HEK293 (cell line): ENCODE measurements around the gene C1orf122.

Source experiments
- CTCF ChIA-PET: fragments of 350-600 bp; formaldehyde crosslinking; extraction: SDS; loops from one replicate; lab custom pipeline; 2021; ENCODE audit warnings: antibody characterized with exemption; lab: Yijun Ruan, JAX
- POLR2A ChIA-PET: fragments of 300-600 bp; formaldehyde crosslinking; extraction: SDS; loops from one replicate; lab custom pipeline; 2020; ENCODE audit warnings: antibody characterized with exemption, inconsistent platforms; lab: Yijun Ruan, JAX
- H3K27ac ChIP-seq: fragments of 200-500 bp; sonication (Bioruptor generic); 2 replicates; pipeline ENCODE4 v1.5.1; 2014; ENCODE audit warnings: low read depth, low read length, control low read depth, inconsistent platforms; ENCODE audit errors: extremely low read depth
- H3K36me3 ChIP-seq, 2 experiments: fragments of 200-500 bp in 1 of 2; sonication (Bioruptor generic) in 1 of 2; 1 replicate in 1 of 2; 2 replicates in 1 of 2; pipeline ENCODE4 v1.5.1; 2014 to 2017; ENCODE audit warnings: inconsistent platforms in 2 of 2, low read length in 2 of 2; ENCODE audit not compliant: control insufficient read depth in 2 of 2, insufficient read depth in 1 of 2
- H3K4me1 ChIP-seq: fragments of 200-500 bp; sonication (Bioruptor generic); 2 replicates; pipeline ENCODE4 v1.5.1; 2014; ENCODE audit warnings: mild to moderate bottlenecking, low read length, inconsistent platforms; ENCODE audit not compliant: control insufficient read depth, insufficient read depth
- H3K4me3 ChIP-seq: 2 replicates; pipeline ENCODE4 v1.5.1; 2011; ENCODE audit warnings: low read depth, mild to moderate bottlenecking, control low read depth, low read length, moderate library complexity
- H3K9me3 ChIP-seq: fragments of 200-500 bp; sonication (Bioruptor generic); 2 replicates; pipeline ENCODE4 v1.5.1; 2014; ENCODE audit warnings: low read depth, low read length, inconsistent platforms; ENCODE audit not compliant: control insufficient read depth, insufficient read depth
- GLI4 ChIP-seq: fragments of 450-650 bp; formaldehyde crosslinking; IDR thresholded peaks from 2 replicates; pipeline ENCODE4 v1.5.1; 2016; ENCODE audit warnings: missing biosample characterization, missing genetic modification characterization
- GLIS1 ChIP-seq: fragments of 450-650 bp; formaldehyde crosslinking; IDR thresholded peaks from 2 replicates; pipeline ENCODE4 v1.5.1; 2016; ENCODE audit warnings: missing biosample characterization, missing genetic modification characterization
- KLF10 ChIP-seq: fragments of 450-650 bp; IDR thresholded peaks from 2 replicates; pipeline ENCODE4 v1.5.1; 2018; ENCODE audit warnings: missing biosample characterization, mild to moderate bottlenecking, missing genetic modification characterization
- KLF9 ChIP-seq: fragments of 450-650 bp; formaldehyde crosslinking; IDR thresholded peaks from 2 replicates; pipeline ENCODE4 v1.5.1; 2016; ENCODE audit warnings: missing biosample characterization, missing genetic modification characterization, low read depth
- ZBTB10 ChIP-seq: fragments of 450-650 bp; formaldehyde crosslinking; IDR thresholded peaks from 2 replicates; pipeline ENCODE4 v1.5.1; 2016; ENCODE audit warnings: missing biosample characterization, missing genetic modification characterization
- ZFP3 ChIP-seq: fragments of 450-650 bp; formaldehyde crosslinking; IDR thresholded peaks from 2 replicates; pipeline ENCODE4 v1.5.1; 2016; ENCODE audit warnings: low read depth, missing biosample characterization, missing genetic modification characterization
- ZIC2 ChIP-seq: fragments of 450-650 bp; formaldehyde crosslinking; IDR thresholded peaks from 2 replicates; pipeline ENCODE4 v1.5.1; 2016; ENCODE audit warnings: missing biosample characterization, missing genetic modification characterization
- ZNF140 ChIP-seq: fragments of 450-650 bp; formaldehyde crosslinking; IDR thresholded peaks from 2 replicates; pipeline ENCODE4 v1.5.1; 2016; ENCODE audit warnings: missing biosample characterization, missing genetic modification characterization
- ZNF19 ChIP-seq: fragments of 450-650 bp; formaldehyde crosslinking; IDR thresholded peaks from 2 replicates; pipeline ENCODE4; 2016; ENCODE audit warnings: missing biosample characterization, missing genetic modification characterization, low read depth
- ZNF274 ChIP-seq, 2 experiments: fragments of 200-500 bp in 1 of 2; fragments of 450-650 bp in 1 of 2; sonication (Bioruptor generic) in 1 of 2; formaldehyde crosslinking in 1 of 2; IDR thresholded peaks; 2 replicates each; pipeline versions ENCODE4 v1.5.1 to v1.6.1; 2014 to 2016; ENCODE audit warnings: borderline replicate concordance in 1 of 2, inconsistent platforms in 1 of 2, low read length in 1 of 2, missing biosample characterization in 1 of 2, missing genetic modification characterization in 1 of 2
- ZNF473 ChIP-seq: fragments of 450-650 bp; formaldehyde crosslinking; IDR thresholded peaks from 2 replicates; pipeline ENCODE4 v1.5.1; 2017; ENCODE audit warnings: missing biosample characterization, missing genetic modification characterization
- ZNF548 ChIP-seq: fragments of 450-650 bp; formaldehyde crosslinking; IDR thresholded peaks from 2 replicates; pipeline ENCODE4 v1.5.1; 2016; ENCODE audit warnings: missing biosample characterization, missing genetic modification characterization
- ZNF654 ChIP-seq: fragments of 450-650 bp; formaldehyde crosslinking; IDR thresholded peaks from 2 replicates; pipeline ENCODE4 v1.5.1; 2016; ENCODE audit warnings: low read depth, missing biosample characterization, missing genetic modification characterization
- ZNF843 ChIP-seq: fragments of 450-650 bp; formaldehyde crosslinking; IDR thresholded peaks from 2 replicates; pipeline ENCODE4 v1.5.1; 2016; ENCODE audit warnings: missing biosample characterization, missing genetic modification characterization
- ZSCAN16 ChIP-seq: fragments of 450-650 bp; formaldehyde crosslinking; IDR thresholded peaks from 2 replicates; pipeline ENCODE4 v1.5.1; 2016; ENCODE audit warnings: missing biosample characterization, missing genetic modification characterization
- TF ChIP-seq, protein P1 (sequence below): fragments of 450-650 bp; formaldehyde crosslinking; IDR thresholded peaks from 2 replicates; pipeline ENCODE4 v1.5.1; 2016; ENCODE audit warnings: missing biosample characterization, missing genetic modification characterization
- TF ChIP-seq, protein P2 (sequence below): fragments of 450-650 bp; formaldehyde crosslinking; IDR thresholded peaks from 2 replicates; pipeline ENCODE4 v1.5.1; 2017; ENCODE audit warnings: missing biosample characterization, missing genetic modification characterization
- TF ChIP-seq, protein P3 (sequence below): fragments of 450-650 bp; IDR thresholded peaks from 2 replicates; pipeline ENCODE4 v1.5.1; 2018; ENCODE audit warnings: missing biosample characterization, mild to moderate bottlenecking, missing genetic modification characterization
- TF ChIP-seq, protein P4 (sequence below): fragments of 450-650 bp; formaldehyde crosslinking; IDR thresholded peaks from 2 replicates; pipeline ENCODE4 v1.5.1; 2016; ENCODE audit warnings: missing biosample characterization, missing genetic modification characterization
- TF ChIP-seq, protein P5 (sequence below): fragments of 450-650 bp; formaldehyde crosslinking; IDR thresholded peaks from 2 replicates; pipeline ENCODE4 v1.5.1; 2016; ENCODE audit warnings: missing biosample characterization, missing genetic modification characterization

The C1orf122 gene

GRCh38 chr1:37794372-37795339, 12.9 kb upstream of the C1orf122 start:
- H3K27ac ChIP-seq, result peak overlapping the region; percentile 88; the same call in 1 of the 2 replicates
- ChIA-PET POLR2A (interaction anchor here (0.8 to 0.9 kb wide), 3 partner anchors 12 to 65 kb away, joined by 3 to 13 read pairs (median 3); partner anchors contain the start of genes C1orf122, MTF1 and YRDC), CTCF (interaction anchor here (0.6 to 1.0 kb wide), 2 partner anchors 13 to 66 kb away, joined by 4 read pairs; partner anchors contain the start of genes C1orf122 and YRDC)
- H3K9me3 ChIP-seq, result no peaks in the 10 kb centered on the region
- peaks cover 7% of the 10 kb centered on the region; the same call in 1 of the 2 replicates for H3K4me1 ChIP-seq
- H3K36me3 ChIP-seq, result peaks cover 13 to 40% of the 10 kb centered on the region in 2 experiments; a peak in 2 of 3 replicates
- peak overlapping the region; percentile 70 for H3K4me3 ChIP-seq
- TF ChIP-seq ZNF548 (tag by site-specific recombination), result no peak
- 0 out of 2 replicates have a peak, but pooled peaks have one; percentile 15 for TF ChIP-seq ZIC2 (tag by site-specific recombination)
- TF ChIP-seq ZFP3 (tag by site-specific recombination), result no peak
- TF ChIP-seq KLF10, result 0 out of 2 replicates have a peak, but pooled peaks have one; percentile 19
- no peak for TF ChIP-seq ZNF274 (IDR thresholded peaks at IDR 0.05; ENCODE audit: low read length)
- no peak for TF ChIP-seq ZNF274 (tag by site-specific recombination; IDR thresholded peaks at IDR 0.05; ENCODE audit: borderline replicate concordance)
- no peak for TF ChIP-seq ZNF654 (tag by site-specific recombination)
- TF ChIP-seq ZNF843 (tag by site-specific recombination), result peak; percentile 15; the same call in 1 of the 2 replicates
- peak; percentile 36; the same call in 1 of the 2 replicates for TF ChIP-seq KLF9 (tag by site-specific recombination)
- no peak for TF ChIP-seq ZNF473
- TF ChIP-seq GLI4 (tag by site-specific recombination), result no peak
- TF ChIP-seq ZNF19 (tag by site-specific recombination), result no peak
- TF ChIP-seq GLIS1, result peak; percentile 61
- TF ChIP-seq, protein P1, sequence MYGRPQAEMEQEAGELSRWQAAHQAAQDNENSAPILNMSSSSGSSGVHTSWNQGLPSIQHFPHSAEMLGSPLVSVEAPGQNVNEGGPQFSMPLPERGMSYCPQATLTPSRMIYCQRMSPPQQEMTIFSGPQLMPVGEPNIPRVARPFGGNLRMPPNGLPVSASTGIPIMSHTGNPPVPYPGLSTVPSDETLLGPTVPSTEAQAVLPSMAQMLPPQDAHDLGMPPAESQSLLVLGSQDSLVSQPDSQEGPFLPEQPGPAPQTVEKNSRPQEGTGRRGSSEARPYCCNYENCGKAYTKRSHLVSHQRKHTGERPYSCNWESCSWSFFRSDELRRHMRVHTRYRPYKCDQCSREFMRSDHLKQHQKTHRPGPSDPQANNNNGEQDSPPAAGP (tag by site-specific recombination), result peak; percentile 12; the same call in 1 of the 2 replicates
- peak; percentile 22; the same call in 1 of the 2 replicates for TF ChIP-seq ZNF140 (tag by site-specific recombination)
- TF ChIP-seq ZBTB10 (tag by site-specific recombination), result 0 out of 2 replicates have a peak, but pooled peaks have one; percentile 33
- TF ChIP-seq, protein P2, sequence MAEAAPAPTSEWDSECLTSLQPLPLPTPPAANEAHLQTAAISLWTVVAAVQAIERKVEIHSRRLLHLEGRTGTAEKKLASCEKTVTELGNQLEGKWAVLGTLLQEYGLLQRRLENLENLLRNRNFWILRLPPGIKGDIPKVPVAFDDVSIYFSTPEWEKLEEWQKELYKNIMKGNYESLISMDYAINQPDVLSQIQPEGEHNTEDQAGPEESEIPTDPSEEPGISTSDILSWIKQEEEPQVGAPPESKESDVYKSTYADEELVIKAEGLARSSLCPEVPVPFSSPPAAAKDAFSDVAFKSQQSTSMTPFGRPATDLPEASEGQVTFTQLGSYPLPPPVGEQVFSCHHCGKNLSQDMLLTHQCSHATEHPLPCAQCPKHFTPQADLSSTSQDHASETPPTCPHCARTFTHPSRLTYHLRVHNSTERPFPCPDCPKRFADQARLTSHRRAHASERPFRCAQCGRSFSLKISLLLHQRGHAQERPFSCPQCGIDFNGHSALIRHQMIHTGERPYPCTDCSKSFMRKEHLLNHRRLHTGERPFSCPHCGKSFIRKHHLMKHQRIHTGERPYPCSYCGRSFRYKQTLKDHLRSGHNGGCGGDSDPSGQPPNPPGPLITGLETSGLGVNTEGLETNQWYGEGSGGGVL, result 0 out of 2 replicates have a peak, but pooled peaks have one; percentile 11
- TF ChIP-seq, protein P3, sequence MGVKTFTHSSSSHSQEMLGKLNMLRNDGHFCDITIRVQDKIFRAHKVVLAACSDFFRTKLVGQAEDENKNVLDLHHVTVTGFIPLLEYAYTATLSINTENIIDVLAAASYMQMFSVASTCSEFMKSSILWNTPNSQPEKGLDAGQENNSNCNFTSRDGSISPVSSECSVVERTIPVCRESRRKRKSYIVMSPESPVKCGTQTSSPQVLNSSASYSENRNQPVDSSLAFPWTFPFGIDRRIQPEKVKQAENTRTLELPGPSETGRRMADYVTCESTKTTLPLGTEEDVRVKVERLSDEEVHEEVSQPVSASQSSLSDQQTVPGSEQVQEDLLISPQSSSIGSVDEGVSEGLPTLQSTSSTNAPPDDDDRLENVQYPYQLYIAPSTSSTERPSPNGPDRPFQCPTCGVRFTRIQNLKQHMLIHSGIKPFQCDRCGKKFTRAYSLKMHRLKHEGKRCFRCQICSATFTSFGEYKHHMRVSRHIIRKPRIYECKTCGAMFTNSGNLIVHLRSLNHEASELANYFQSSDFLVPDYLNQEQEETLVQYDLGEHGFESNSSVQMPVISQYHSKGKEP (tag by site-specific recombination), result no peak
- TF ChIP-seq ZSCAN16 (tag by site-specific recombination), result no peak
- TF ChIP-seq, protein P4, sequence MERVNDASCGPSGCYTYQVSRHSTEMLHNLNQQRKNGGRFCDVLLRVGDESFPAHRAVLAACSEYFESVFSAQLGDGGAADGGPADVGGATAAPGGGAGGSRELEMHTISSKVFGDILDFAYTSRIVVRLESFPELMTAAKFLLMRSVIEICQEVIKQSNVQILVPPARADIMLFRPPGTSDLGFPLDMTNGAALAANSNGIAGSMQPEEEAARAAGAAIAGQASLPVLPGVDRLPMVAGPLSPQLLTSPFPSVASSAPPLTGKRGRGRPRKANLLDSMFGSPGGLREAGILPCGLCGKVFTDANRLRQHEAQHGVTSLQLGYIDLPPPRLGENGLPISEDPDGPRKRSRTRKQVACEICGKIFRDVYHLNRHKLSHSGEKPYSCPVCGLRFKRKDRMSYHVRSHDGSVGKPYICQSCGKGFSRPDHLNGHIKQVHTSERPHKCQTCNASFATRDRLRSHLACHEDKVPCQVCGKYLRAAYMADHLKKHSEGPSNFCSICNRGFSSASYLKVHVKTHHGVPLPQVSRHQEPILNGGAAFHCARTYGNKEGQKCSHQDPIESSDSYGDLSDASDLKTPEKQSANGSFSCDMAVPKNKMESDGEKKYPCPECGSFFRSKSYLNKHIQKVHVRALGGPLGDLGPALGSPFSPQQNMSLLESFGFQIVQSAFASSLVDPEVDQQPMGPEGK (tag by site-specific recombination), result peak; percentile 82
- TF ChIP-seq, protein P5, sequence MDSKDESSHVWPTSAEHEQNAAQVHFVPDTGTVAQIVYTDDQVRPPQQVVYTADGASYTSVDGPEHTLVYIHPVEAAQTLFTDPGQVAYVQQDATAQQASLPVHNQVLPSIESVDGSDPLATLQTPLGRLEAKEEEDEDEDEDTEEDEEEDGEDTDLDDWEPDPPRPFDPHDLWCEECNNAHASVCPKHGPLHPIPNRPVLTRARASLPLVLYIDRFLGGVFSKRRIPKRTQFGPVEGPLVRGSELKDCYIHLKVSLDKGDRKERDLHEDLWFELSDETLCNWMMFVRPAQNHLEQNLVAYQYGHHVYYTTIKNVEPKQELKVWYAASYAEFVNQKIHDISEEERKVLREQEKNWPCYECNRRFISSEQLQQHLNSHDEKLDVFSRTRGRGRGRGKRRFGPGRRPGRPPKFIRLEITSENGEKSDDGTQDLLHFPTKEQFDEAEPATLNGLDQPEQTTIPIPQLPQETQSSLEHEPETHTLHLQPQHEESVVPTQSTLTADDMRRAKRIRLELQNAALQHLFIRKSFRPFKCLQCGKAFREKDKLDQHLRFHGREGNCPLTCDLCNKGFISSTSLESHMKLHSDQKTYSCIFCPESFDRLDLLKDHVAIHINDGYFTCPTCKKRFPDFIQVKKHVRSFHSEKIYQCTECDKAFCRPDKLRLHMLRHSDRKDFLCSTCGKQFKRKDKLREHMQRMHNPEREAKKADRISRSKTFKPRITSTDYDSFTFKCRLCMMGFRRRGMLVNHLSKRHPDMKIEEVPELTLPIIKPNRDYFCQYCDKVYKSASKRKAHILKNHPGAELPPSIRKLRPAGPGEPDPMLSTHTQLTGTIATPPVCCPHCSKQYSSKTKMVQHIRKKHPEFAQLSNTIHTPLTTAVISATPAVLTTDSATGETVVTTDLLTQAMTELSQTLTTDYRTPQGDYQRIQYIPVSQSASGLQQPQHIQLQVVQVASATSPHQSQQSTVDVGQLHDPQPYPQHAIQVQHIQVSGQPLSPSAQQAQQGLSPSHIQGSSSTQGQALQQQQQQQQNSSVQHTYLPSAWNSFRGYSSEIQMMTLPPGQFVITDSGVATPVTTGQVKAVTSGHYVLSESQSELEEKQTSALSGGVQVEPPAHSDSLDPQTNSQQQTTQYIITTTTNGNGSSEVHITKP, result 0 out of 2 replicates have a peak, but pooled peaks have one; percentile 10
